Brain microvascular endothelial cell (primary cell): ENCODE measurements around the gene SPRR5.

Experiments used
- DNase-seq: peaks from one replicate; pipeline ENCODE4 v3.0.0-alpha.2; 2020
- H3K27ac ChIP-seq: fragments of 250-450 bp; sonication (Bioruptor Pico); 2 replicates; pipeline ENCODE4 v1.5.1; 2020; ENCODE audit warnings: mild to moderate bottlenecking, moderate library complexity
- H3K27me3 ChIP-seq: fragments of 250-450 bp; sonication (Bioruptor Pico); replicated peaks from 2 replicates; pipeline ENCODE4 v1.5.1; 2020; ENCODE audit warnings: mild to moderate bottlenecking
- H3K36me3 ChIP-seq: fragments of 250-450 bp; sonication (Bioruptor Pico); replicated peaks from 2 replicates; pipeline ENCODE4 v1.5.1; 2020; ENCODE audit warnings: mild to moderate bottlenecking
- H3K4me3 ChIP-seq: 2 replicates; pipeline ENCODE4 v1.5.1; 2011; ENCODE audit warnings: low read depth, mild to moderate bottlenecking, control low read depth, low read length, moderate library complexity
- in situ Hi-C: cut with HindIII; loops from 2 replicates; pipeline ENCODE4 v1.10.0; 2017; ENCODE audit warnings: low sequenced_read_pairs, low pct_ligation_motif_present
- TF ChIP-seq, protein P1 (sequence below): IDR thresholded peaks from 2 replicates; pipeline ENCODE4 v1.5.1; 2011; ENCODE audit warnings: low read depth, mild to moderate bottlenecking, moderate library complexity, low read length, control low read depth, inconsistent platforms; ENCODE audit errors: missing control alignments

The SPRR5 gene

DNA sequence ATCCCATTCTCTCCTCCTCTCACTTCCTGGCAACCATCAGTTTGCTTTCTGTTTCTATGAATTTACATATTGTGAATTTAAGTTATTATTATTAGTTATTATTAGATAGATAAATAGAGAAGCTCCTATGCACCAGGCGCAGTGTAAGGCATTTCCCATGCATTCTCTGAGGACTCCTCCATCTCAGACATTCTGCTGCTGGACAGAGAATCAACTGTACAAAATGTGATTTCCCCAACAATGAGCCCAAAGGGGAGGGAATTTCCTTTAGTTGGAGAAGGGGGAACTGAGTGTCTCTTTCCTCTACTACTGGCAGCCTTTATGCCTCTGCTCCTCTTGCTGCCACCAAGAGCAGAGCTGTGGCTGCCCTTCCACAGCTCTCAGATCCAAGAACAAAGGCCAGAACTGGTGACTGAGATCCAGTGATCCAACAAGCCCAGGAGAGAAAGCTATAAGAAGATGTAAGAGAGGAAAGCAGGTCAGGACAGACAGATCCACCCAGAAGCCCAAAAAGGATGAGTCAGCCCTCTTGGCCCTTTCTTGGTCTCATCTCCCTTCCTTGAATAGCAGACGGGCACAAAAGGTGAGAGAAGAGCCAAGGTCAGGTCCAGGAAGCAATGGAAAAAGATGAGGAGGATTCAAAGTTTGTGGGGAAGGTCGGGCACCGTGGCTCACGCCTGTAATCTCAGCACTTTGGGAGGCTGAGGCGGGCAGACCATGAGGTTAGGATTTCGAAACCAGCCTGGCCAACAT, 42.1 kb upstream of the SPRR5 start:
- TF ChIP-seq, protein P1, sequence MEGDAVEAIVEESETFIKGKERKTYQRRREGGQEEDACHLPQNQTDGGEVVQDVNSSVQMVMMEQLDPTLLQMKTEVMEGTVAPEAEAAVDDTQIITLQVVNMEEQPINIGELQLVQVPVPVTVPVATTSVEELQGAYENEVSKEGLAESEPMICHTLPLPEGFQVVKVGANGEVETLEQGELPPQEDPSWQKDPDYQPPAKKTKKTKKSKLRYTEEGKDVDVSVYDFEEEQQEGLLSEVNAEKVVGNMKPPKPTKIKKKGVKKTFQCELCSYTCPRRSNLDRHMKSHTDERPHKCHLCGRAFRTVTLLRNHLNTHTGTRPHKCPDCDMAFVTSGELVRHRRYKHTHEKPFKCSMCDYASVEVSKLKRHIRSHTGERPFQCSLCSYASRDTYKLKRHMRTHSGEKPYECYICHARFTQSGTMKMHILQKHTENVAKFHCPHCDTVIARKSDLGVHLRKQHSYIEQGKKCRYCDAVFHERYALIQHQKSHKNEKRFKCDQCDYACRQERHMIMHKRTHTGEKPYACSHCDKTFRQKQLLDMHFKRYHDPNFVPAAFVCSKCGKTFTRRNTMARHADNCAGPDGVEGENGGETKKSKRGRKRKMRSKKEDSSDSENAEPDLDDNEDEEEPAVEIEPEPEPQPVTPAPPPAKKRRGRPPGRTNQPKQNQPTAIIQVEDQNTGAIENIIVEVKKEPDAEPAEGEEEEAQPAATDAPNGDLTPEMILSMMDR, result no peak
- in situ Hi-C loops, result no loop called here

DNA sequence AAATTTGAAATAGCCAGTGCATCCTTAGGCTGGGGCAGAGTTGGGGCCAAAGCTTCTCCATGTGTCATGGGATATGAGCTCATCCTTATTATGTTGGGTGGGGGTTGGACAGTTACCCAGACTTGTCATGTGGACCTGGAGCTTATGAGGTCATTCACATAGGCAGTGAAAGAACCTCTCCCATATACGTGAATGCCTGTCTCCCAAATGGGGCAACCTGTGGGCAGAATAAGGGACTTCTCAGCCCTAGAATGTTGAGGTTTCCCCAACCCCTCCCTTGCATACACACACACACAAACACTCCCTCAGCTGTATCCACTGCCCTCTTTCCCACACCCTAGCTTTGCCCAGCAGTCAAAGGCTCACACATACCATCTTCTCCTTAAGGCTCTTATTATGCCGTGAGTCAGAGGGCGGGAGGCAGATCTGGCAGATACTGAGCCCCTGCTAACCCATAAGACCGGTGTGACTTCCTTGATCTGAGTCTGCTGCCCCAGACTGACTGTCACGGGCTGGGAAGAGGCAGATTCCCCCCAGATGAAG, 40.9 kb upstream of the SPRR5 start:
- H3K36me3 ChIP-seq, result no peaks in the 10 kb centered on the region
- no peak for DNase-seq
- no peak overlapping the region for H3K4me3 ChIP-seq
- TF ChIP-seq, protein P1, result no peak
- no peak overlapping the region for H3K27ac ChIP-seq
- H3K27me3 ChIP-seq, result no peaks in the 10 kb centered on the region
- in situ Hi-C loops, result no loop called here

More for the DNA sequence above, 42.1 kb upstream of the SPRR5 start:
- no peaks in the 10 kb centered on the region for H3K36me3 ChIP-seq
- H3K27me3 ChIP-seq, result no peaks in the 10 kb centered on the region
- H3K4me3 ChIP-seq, result no peak overlapping the region
- no peak for DNase-seq
- no peak overlapping the region for H3K27ac ChIP-seq

DNA sequence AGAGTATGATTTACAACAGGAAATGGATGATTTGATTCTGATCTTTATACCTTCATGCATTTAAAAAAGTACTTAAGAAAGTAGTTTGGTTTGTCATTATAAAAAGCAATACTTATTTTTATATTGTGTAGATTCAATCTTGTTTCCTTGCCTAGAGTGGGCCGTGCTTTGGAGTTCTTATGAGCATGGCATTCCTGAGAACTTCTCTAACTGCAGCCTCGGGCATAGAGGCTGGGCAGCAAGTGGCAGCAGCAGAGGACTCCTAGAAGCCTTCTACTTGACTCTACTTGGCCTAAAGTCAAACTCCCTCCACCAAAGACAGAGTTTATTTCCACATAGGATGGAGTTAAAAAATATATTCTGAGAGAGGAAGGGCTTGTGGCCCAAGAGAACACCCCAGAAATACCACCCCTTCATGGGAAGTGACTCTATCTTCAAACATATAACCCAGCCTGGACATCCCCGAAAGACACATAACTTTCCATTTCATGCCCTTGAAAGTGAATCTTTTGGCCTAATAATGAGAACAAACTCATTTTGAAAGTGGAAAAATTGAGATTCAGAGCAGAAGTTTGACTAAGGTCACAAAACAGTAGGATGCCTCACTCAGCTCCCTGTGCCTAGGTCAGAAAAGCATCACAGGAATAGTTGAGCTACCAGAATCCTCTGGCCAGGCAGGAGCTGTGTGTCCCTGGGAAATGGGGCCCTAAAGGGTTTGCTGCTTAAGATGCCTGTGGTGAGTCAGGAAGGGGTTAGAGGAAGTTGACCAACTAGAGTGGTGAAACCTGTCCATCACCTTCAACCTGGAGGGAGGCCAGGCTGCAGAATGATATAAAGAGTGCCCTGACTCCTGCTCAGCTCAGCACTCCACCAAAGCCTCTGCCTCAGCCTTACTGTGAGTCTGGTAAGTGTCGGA, 39.1 kb upstream of the SPRR5 start, which contains the start of gene IVL:
Gene IVL, plus strand, starts transcription at position 861 of the 916 bp plus-strand sequence. CDS start 1,252 bp downstream, outside the sequence.
- DNase-seq, result no peak
- in situ Hi-C loops, result no loop called here

DNA sequence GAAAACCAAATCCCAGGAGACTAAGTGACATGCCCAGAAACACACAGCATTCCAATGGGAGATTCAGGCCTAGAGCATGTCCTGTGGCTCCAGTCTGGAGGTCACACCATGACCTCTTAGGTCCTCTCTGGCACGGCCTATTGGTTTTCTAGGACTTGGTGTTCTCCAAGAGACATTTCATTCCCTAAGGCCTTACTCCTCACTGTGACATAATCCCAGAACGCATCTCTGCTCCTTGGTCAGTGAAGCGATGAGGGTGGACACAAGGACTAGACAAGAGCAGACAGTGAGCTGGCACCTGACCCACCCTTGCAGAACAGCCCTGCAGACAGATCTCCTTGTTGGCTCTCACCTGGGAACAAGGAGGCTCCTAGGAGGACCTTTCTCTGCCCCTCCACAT, 37.8 kb upstream of the SPRR5 start:
- TF ChIP-seq, protein P1, result no peak
- Histone ChIP-seq H3K27ac (no peak overlapping the region), H3K4me3 (no peak overlapping the region), H3K36me3 (no peaks in the 10 kb centered on the region), H3K27me3 (no peaks in the 10 kb centered on the region)
- in situ Hi-C loops, result no loop called here
- DNase-seq, result no peak

More for the DNA sequence above, 39.1 kb upstream of the SPRR5 start, which contains the start of gene IVL:
- H3K4me3 ChIP-seq, result no peak within 1 kb of the TSS
- H3K27me3 ChIP-seq, result no peaks in the 10 kb centered on the region
- H3K36me3 ChIP-seq, result no peaks in the 10 kb centered on the region
- H3K27ac ChIP-seq, result no peak within 1 kb of the TSS
- TF ChIP-seq, protein P1, result no peak

DNA sequence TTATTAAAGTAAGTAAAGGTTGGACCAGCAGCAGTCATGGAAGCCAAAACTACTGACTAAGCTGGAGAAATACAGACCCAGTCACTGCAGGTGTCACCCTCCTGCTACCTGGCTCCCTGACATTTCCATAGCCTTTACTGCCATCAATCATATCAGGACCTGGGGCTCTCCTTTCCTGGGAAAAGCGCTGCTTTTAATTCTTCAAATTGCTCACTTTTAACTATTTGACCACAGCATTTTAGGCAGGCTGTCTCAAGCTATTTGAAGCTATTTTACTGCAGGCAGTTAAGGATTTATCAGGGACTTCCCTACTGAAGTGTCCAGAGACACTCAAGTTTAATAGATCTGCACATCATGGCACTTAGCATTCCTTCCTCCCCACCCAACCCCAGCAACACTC, 34.5 kb upstream of the SPRR5 start:
- Histone ChIP-seq H3K27ac (no peak overlapping the region), H3K4me3 (no peak overlapping the region), H3K36me3 (no peaks in the 10 kb centered on the region), H3K27me3 (no peaks in the 10 kb centered on the region)
- DNase-seq, result no peak
- TF ChIP-seq, protein P1, result no peak
- in situ Hi-C loops, result no loop called here
